Liver (tissue), 9 donors: Measurements from ENCODE around the gene TRERF1. TPM values are rescaled to one million over a fixed set of nuclear protein-coding genes. Genes with fewer than 3 reads are reported as not detected.

Experiments used
- DNase-seq: peaks from one replicate; pipeline ENCODE4 v3.0.0-alpha.2; 2017; ENCODE audit warnings: low spot score
- H3K27ac ChIP-seq, 2 donors: one replicate each; pipeline ENCODE4 v1.7.0; 2013; ENCODE audit warnings: inconsistent platforms in 2 of 2, low read length in 2 of 2, control low read depth in 1 of 2, low read depth in 1 of 2, mild to moderate bottlenecking in 1 of 2
- H3K27me3 ChIP-seq, 4 donors: one replicate each; pipeline versions ENCODE4 v1.6.1 to v1.7.0; 2013; ENCODE audit warnings: low read length in 3 of 4, inconsistent platforms in 1 of 4, mild to moderate bottlenecking in 1 of 4, moderate library complexity in 1 of 4; ENCODE audit not compliant: control insufficient read depth in 4 of 4, insufficient read depth in 4 of 4
- H3K36me3 ChIP-seq, 4 donors: one replicate each; pipeline versions ENCODE4 v1.6.1 to v1.7.0; 2013; ENCODE audit warnings: low read length in 3 of 4, mild to moderate bottlenecking in 3 of 4, low read depth in 1 of 4, moderate library complexity in 1 of 4; ENCODE audit not compliant: control insufficient read depth in 4 of 4, insufficient read depth in 3 of 4
- H3K4me1 ChIP-seq, 4 donors: one replicate each; pipeline versions ENCODE4 v1.6.1 to v1.7.0; 2013; ENCODE audit warnings: low read length in 3 of 4, mild to moderate bottlenecking in 3 of 4, moderate library complexity in 1 of 4; ENCODE audit not compliant: control insufficient read depth in 4 of 4, insufficient read depth in 4 of 4
- H3K4me3 ChIP-seq, 3 donors: one replicate each; pipeline versions ENCODE4 v1.6.1 to v1.7.0; 2013; ENCODE audit warnings: low read length in 3 of 3, control low read depth in 1 of 3, low read depth in 1 of 3, mild to moderate bottlenecking in 1 of 3
- H3K9ac ChIP-seq, 2 donors: one replicate each; pipeline ENCODE4 v1.7.0; 2013; ENCODE audit warnings: low read length in 2 of 2, mild to moderate bottlenecking in 2 of 2, moderate library complexity in 2 of 2, control low read depth in 1 of 2, low read depth in 1 of 2
- H3K9me3 ChIP-seq, 4 donors: one replicate each; pipeline versions ENCODE4 v1.6.1 to v1.7.0; 2013; ENCODE audit warnings: low read length in 3 of 4; ENCODE audit not compliant: control insufficient read depth in 4 of 4
- EGR1 ChIP-seq, 2 donors: IDR thresholded peaks; 2 replicates each; pipeline ENCODE4 v1.6.1; 2016 to 2018; ENCODE audit warnings: antibody characterized with exemption in 2 of 2, low read depth in 2 of 2
- FOXA1 ChIP-seq: IDR thresholded peaks from 2 replicates; pipeline ENCODE4 v1.6.1; 2016; ENCODE audit warnings: antibody characterized with exemption
- FOXA2 ChIP-seq: IDR thresholded peaks from 2 replicates; pipeline ENCODE4 v1.6.1; 2016; ENCODE audit warnings: antibody characterized with exemption
- GABPA ChIP-seq, 2 donors: IDR thresholded peaks in 1 of 2; conservative IDR thresholded peaks in 1 of 2; 2 replicates each; pipeline ENCODE4 v1.6.1; 2016; ENCODE audit warnings: antibody characterized with exemption in 2 of 2, mild to moderate bottlenecking in 1 of 2, moderate library complexity in 1 of 2
- HNF4G ChIP-seq: IDR thresholded peaks from 2 replicates; pipeline ENCODE4 v1.6.1; 2016; ENCODE audit warnings: antibody characterized with exemption
- JUND ChIP-seq, 2 donors: IDR thresholded peaks; 2 replicates each; pipeline ENCODE4 v1.6.1; 2016; ENCODE audit warnings: antibody characterized with exemption in 2 of 2
- MAX ChIP-seq: IDR thresholded peaks from 2 replicates; pipeline ENCODE4 v1.6.1; 2016; ENCODE audit warnings: antibody characterized with exemption
- NR2F2 ChIP-seq: IDR thresholded peaks from 2 replicates; pipeline ENCODE4 v1.6.1; 2016; ENCODE audit warnings: antibody characterized with exemption
- RXRA ChIP-seq, 2 donors: IDR thresholded peaks; 2 replicates each; pipeline ENCODE4 v1.6.1; 2017 to 2018; ENCODE audit warnings: antibody characterized with exemption in 2 of 2, mild to moderate bottlenecking in 1 of 2
- SP1 ChIP-seq: IDR thresholded peaks from 2 replicates; pipeline ENCODE4 v1.6.1; 2018; ENCODE audit warnings: antibody characterized with exemption, mild to moderate bottlenecking
- TAF1 ChIP-seq: conservative IDR thresholded peaks from 2 replicates; pipeline ENCODE4 v1.6.1; 2016; ENCODE audit warnings: antibody characterized with exemption, mild to moderate bottlenecking
- ZBTB33 ChIP-seq: IDR thresholded peaks from 2 replicates; pipeline ENCODE4 v1.6.1; 2016; ENCODE audit warnings: antibody characterized with exemption
- whole genome bisulfite sequencing: extraction: QIAGEN DNeasy Blood & Tissue Kit; methylation state at CpG from one replicate; pipeline ENCODE4 v1.1.7; 2013; 5-methylcytosine and 5-hydroxymethylcytosine counted together
- polyA plus RNA-seq, 2 donors: library from polyadenylated mRNA; stranded (reverse) in 1 of 2; unstranded in 1 of 2; fragments of 200-250 nt in 1 of 2; fragments of >200 nt in 1 of 2; fragmentation: Nextera tagmentation in 1 of 2; extraction: Ambion mirVana in 1 of 2; gene quantifications; one replicate each; pipeline versions ENCODE4 v1.2.1 to v1.2.3, GENCODE V29; 2013 to 2015
- total RNA-seq, 2 donors: library from RNA; depleted of rRNA; stranded (reverse); fragments of >200 nt; gene quantifications; one replicate each; pipeline ENCODE4 v1.2.3, GENCODE V29; 2014
- TF ChIP-seq, protein P1 (sequence below): IDR thresholded peaks from 2 replicates; pipeline ENCODE4 v1.6.1; 2016; ENCODE audit warnings: antibody characterized with exemption, mild to moderate bottlenecking
- donor health status: healthy.
- donor health status: healthy.
- donor health status: healthy.
- donor health status: healthy.
- donor health status: healthy.

The TRERF1 gene
- total and polyA plus RNA-seq, 4 donors = 0.33 to 1.3 (median 0.68) TPM

DNA sequence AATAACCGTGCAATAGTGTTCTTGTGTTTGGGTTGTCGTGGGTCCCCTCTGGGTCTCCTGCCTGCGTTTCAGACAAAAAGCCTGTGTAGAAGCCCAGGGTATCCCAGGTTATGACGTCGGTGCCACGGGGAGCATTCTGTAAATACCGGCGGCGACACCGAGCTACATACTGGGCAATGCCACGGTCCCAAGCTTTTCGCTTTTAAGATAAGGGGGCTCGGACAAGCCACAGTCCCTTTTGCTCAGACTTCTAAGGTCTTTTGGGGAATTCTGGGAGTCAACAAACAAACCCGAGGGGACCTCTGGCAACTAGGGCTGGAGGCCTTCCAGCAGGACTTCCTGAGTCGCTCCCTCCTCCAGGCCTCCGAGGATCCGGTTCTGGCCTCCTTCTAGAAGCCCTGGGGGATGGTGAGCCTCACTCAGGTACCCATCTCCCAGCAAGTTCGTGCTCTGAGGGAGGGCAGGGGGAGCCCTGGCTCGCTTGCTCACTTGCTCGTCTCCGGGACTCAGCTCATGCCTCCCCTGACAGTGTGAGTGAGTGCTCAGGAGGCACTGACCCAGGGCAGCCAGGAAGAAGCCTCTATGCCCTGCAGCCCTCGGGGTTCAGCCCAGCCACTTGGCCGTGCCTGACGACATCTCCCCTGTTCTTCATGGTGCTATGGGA lies 171.6 kb downstream of the TRERF1 start:
- H3K4me3 ChIP-seq = no peak overlapping the region
- H3K36me3 ChIP-seq = no peaks in the 10 kb centered on the region
- no peaks in the 10 kb centered on the region for H3K27me3 ChIP-seq
- H3K27ac ChIP-seq = no peak overlapping the region
- no peak for DNase-seq
- WGBS = 71% methylated on average over 24 of the region's 24 CpGs
- no peak for TF ChIP-seq ZBTB33
- TF ChIP-seq NR2F2 = peak; percentile 22
- TF ChIP-seq FOXA1 = no peak
- H3K9me3 ChIP-seq = no peaks in the 10 kb centered on the region
- H3K9ac ChIP-seq = no peak overlapping the region
- peaks cover 0 to 6% (median 0%) of the 10 kb centered on the region in 4 donors for H3K4me1 ChIP-seq

DNA sequence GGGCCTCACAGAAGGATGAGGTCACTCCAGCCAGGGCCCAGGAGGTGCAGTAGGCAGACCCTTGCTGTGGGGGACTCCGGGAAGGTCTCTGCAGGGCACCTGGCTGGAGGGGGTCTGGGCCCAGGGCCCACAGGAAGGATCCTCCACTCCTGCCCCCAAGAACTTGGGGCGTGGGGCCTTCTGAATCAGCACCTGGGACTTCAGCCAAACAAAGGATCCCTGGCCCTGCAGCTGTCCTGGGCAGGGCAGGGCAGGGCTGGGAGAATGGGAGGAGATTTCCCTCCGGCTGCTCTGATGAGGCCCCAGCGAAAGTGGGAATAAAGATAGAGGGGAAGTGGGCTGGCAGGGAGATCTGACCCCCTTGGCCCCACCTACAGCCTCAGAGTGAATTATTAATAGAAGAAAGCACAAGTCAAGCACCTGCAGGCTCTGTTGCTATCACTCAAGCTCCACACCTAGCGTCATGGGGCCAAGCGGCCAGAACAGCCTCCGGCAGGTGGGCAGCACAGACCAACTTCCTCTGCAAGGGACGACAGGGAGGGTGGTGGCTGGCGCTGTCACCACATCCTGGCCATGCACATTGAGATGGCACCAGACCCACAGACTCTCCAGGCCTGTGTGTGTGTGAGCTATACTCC lies 172.5 kb downstream of the TRERF1 start:
- TF ChIP-seq FOXA2 (no peak), ZBTB33 (no peak), GABPA (IDR thresholded peaks at IDR 0.05 in 1 of 2, conservative IDR thresholded peaks at IDR 0.05 in 1 of 2) (no peak), EGR1 (IDR thresholded peaks at IDR 0.05; ENCODE audit: low read depth in 2 of 2) (no peak), NR2F2 (no peak), TAF1 (no peak), SP1 (no peak), JUND (IDR thresholded peaks at IDR 0.05) (no peak), MAX (no peak), RXRA (IDR thresholded peaks at IDR 0.05) (no peak), HNF4G (no peak)
- TF ChIP-seq, protein P1, sequence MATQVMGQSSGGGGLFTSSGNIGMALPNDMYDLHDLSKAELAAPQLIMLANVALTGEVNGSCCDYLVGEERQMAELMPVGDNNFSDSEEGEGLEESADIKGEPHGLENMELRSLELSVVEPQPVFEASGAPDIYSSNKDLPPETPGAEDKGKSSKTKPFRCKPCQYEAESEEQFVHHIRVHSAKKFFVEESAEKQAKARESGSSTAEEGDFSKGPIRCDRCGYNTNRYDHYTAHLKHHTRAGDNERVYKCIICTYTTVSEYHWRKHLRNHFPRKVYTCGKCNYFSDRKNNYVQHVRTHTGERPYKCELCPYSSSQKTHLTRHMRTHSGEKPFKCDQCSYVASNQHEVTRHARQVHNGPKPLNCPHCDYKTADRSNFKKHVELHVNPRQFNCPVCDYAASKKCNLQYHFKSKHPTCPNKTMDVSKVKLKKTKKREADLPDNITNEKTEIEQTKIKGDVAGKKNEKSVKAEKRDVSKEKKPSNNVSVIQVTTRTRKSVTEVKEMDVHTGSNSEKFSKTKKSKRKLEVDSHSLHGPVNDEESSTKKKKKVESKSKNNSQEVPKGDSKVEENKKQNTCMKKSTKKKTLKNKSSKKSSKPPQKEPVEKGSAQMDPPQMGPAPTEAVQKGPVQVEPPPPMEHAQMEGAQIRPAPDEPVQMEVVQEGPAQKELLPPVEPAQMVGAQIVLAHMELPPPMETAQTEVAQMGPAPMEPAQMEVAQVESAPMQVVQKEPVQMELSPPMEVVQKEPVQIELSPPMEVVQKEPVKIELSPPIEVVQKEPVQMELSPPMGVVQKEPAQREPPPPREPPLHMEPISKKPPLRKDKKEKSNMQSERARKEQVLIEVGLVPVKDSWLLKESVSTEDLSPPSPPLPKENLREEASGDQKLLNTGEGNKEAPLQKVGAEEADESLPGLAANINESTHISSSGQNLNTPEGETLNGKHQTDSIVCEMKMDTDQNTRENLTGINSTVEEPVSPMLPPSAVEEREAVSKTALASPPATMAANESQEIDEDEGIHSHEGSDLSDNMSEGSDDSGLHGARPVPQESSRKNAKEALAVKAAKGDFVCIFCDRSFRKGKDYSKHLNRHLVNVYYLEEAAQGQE = no peak
- DNase-seq = no peak
- no peak overlapping the region for H3K9ac ChIP-seq
- no peaks in the 10 kb centered on the region for H3K36me3 ChIP-seq
- peaks cover 0 to 6% (median 0%) of the 10 kb centered on the region in 4 donors for H3K4me1 ChIP-seq
- no peaks in the 10 kb centered on the region for H3K27me3 ChIP-seq
- no peak overlapping the region for H3K4me3 ChIP-seq
- peak overlapping the region in 1 of 2 donors; percentile 23 for H3K27ac ChIP-seq
- no peaks in the 10 kb centered on the region for H3K9me3 ChIP-seq
- 63% methylated on average over 9 of the region's 9 CpGs for WGBS
